ENCODE results near the gene ZNF536.
"Not testable (repeated sequence)": the region's sequence is repeated elsewhere in the genome, so short reads cannot be mapped to it uniquely, and the experiment has no call there.

ZNF536 gene

GRCh38 chr19:30420881-30421280 lies 48.7 kb downstream of the ZNF536 start:
- no peak for DNase-seq

- DNase-seq = no peak
These were observed 49.4 kb downstream of the ZNF536 start for GRCh38 chr19:30421571-30421970.

- DNase-seq = no peak
These were observed 51.3 kb downstream of the ZNF536 start for GRCh38 chr19:30423481-30423880.

GRCh38 chr19:30425885-30426838 lies 54.0 kb downstream of the ZNF536 start:
- no peak for DNase-seq

GRCh38 chr19:30426864-30427263 lies 54.7 kb downstream of the ZNF536 start:
- DNase-seq = no peak

GRCh38 chr19:30428092-30428680 lies 56.0 kb downstream of the ZNF536 start:
- DNase-seq = no peak

- no peak for DNase-seq
These were observed 56.7 kb downstream of the ZNF536 start for GRCh38 chr19:30428844-30429243.

- DNase-seq = no peak
These were observed 58.1 kb downstream of the ZNF536 start for GRCh38 chr19:30430206-30430734.

GRCh38 chr19:30431591-30431990 lies 59.4 kb downstream of the ZNF536 start:
- no peak for DNase-seq

GRCh38 chr19:30434797-30435594 lies 62.8 kb downstream of the ZNF536 start:
- DNase-seq = no peak

- no peak for DNase-seq
These were observed 65.7 kb downstream of the ZNF536 start for GRCh38 chr19:30437869-30438268.

GRCh38 chr19:30439310-30439709 lies 67.1 kb downstream of the ZNF536 start:
- DNase-seq = no peak

GRCh38 chr19:30441011-30441410 lies 68.8 kb downstream of the ZNF536 start:
- no peak for DNase-seq

- DNase-seq = no peak
These were observed 70.5 kb downstream of the ZNF536 start for GRCh38 chr19:30442674-30443073.

- DNase-seq = no peak
These were observed 71.5 kb downstream of the ZNF536 start for GRCh38 chr19:30443531-30444252.

- no peak for DNase-seq
These were observed 72.1 kb downstream of the ZNF536 start for GRCh38 chr19:30444253-30444671.

GRCh38 chr19:30444686-30445232 lies 72.6 kb downstream of the ZNF536 start:
- DNase-seq = no peak

- DNase-seq = no peak
These were observed 73.2 kb downstream of the ZNF536 start for GRCh38 chr19:30445385-30445784.

GRCh38 chr19:30446120-30446519 lies 73.9 kb downstream of the ZNF536 start:
- DNase-seq = not testable (repeated sequence)

GRCh38 chr19:30446850-30447552 lies 74.8 kb downstream of the ZNF536 start:
- no peak for DNase-seq

GRCh38 chr19:30447553-30447870 lies 75.3 kb downstream of the ZNF536 start:
- DNase-seq = no peak
